K562 (cell line): ENCODE results near the gene BCR. TPM values are rescaled to one million over a fixed set of nuclear protein-coding genes. Genes with fewer than 3 reads are reported as not detected.

Experiments used
- ATAC-seq: fragments of 200-7000 bp; cut with Tn5 transposase; 3 replicates; pipeline ENCODE4 v1.9.1; 2020; ENCODE audit warnings: moderate library complexity
- BruUV-seq: library from RNA; stranded (reverse); fragments of 400-500 nt; replicated peaks from 2 replicates; lab custom pipeline; 2021; lab: Mats Ljungman, UMichigan
- CTCF ChIA-PET: fragments of 300-600 bp; formaldehyde crosslinking; extraction: SDS; loops from one replicate; lab custom pipeline; 2021; ENCODE audit warnings: low intra/inter-chr PET ratio; lab: Yijun Ruan, JAX
- POLR2A ChIA-PET: fragments of 300-600, 350-650 bp; sonication (Branson Sonifier 250); formaldehyde crosslinking; extraction: SDS; loops from one replicate; lab custom pipeline; 2021; ENCODE audit warnings: antibody characterized with exemption, inconsistent platforms; lab: Yijun Ruan, JAX
- DNase-seq, 4 experiments: peaks; one replicate each; pipeline versions ENCODE4 v3.0.0 to v3.0.0-alpha.2; 2011 to 2018; ENCODE audit warnings: low spot score in 3 of 4, mixed read lengths in 3 of 4; ENCODE audit errors: extremely low read depth in 1 of 4
- FAIRE-seq: peaks from 2 replicates; lab custom pipeline; 2011; peaks lifted over from hg19 to GRCh38; lab: Jason Lieb, UNC
- H2AFZ ChIP-seq: 2 replicates; pipeline ENCODE4 v1.6.0; 2011; ENCODE audit warnings: low read depth, low read length, control low read depth, inconsistent platforms
- H3K27ac ChIP-seq: fragments of 200-600 bp; 3 replicates; pipeline ENCODE4 v1.8.0; 2011; ENCODE audit warnings: low read depth, mild to moderate bottlenecking, control low read depth, inconsistent platforms, low read length, moderate library complexity, mixed read lengths; ENCODE audit errors: extremely low read depth
- H3K27me3 ChIP-seq, 2 experiments: fragments of 300-600 bp in 1 of 2; 2 replicates in 1 of 2; 3 replicates in 1 of 2; pipeline versions ENCODE4 v1.6.0 to v1.8.0; 2011; ENCODE audit warnings: inconsistent platforms in 2 of 2, low read length in 2 of 2, mild to moderate bottlenecking in 1 of 2, mixed read lengths in 1 of 2, moderate library complexity in 1 of 2; ENCODE audit not compliant: control insufficient read depth in 2 of 2, insufficient read depth in 2 of 2
- H3K36me3 ChIP-seq: fragments of 300-600 bp; 3 replicates; pipeline ENCODE4 v1.8.0; 2011; ENCODE audit warnings: mild to moderate bottlenecking, low read length, inconsistent platforms; ENCODE audit not compliant: control insufficient read depth, insufficient read depth
- H3K4me1 ChIP-seq, 2 experiments: fragments of 200-600 bp in 1 of 2; replicated peaks in 1 of 2; 2 replicates in 1 of 2; 3 replicates in 1 of 2; pipeline versions ENCODE4 v1.5.1 to v1.8.0; 2011; ENCODE audit warnings: inconsistent platforms in 2 of 2, low read length in 2 of 2, mild to moderate bottlenecking in 1 of 2, mixed read lengths in 1 of 2, moderate library complexity in 1 of 2; ENCODE audit not compliant: control insufficient read depth in 2 of 2, insufficient read depth in 2 of 2
- H3K4me2 ChIP-seq: 2 replicates; pipeline ENCODE4 v1.6.1; 2011; ENCODE audit warnings: low read length, control low read depth, inconsistent platforms, mixed read lengths; ENCODE audit not compliant: insufficient read depth
- H3K4me3 ChIP-seq: fragments of 200-600 bp; sonication (generic), shearing (Covaris generic); 2 replicates; pipeline ENCODE4 v1.5.1; 2016; ENCODE audit warnings: control low read depth, inconsistent platforms
- H3K79me2 ChIP-seq: fragments of 200-600 bp; 3 replicates; pipeline ENCODE4 v1.8.0; 2011; ENCODE audit warnings: low read length, inconsistent platforms; ENCODE audit not compliant: control insufficient read depth, insufficient read depth
- H3K9ac ChIP-seq, 2 experiments: 2 replicates each; pipeline versions ENCODE4 v1.6.0 to v1.6.1; 2011; ENCODE audit warnings: low read depth in 2 of 2, low read length in 2 of 2, control low read depth in 1 of 2, inconsistent platforms in 1 of 2, mild to moderate bottlenecking in 1 of 2, mixed read lengths in 1 of 2; ENCODE audit not compliant: insufficient read depth in 1 of 2
- H3K9me1 ChIP-seq: one replicate; pipeline ENCODE4 v1.6.0; 2011; ENCODE audit warnings: inconsistent platforms, mild to moderate bottlenecking, low read length, moderate library complexity; ENCODE audit not compliant: control insufficient read depth, insufficient read depth
- H3K9me3 ChIP-seq: replicated peaks from 2 replicates; pipeline ENCODE4 v1.5.1; 2011; ENCODE audit warnings: low read depth, low read length, inconsistent platforms; ENCODE audit not compliant: control insufficient read depth, insufficient read depth
- H4K20me1 ChIP-seq: replicated peaks from 2 replicates; pipeline ENCODE4 v1.6.1; 2011; ENCODE audit warnings: low read length, inconsistent platforms, mixed read lengths; ENCODE audit not compliant: control insufficient read depth, insufficient read depth
- WGBS: fragments of 100-300 bp; shearing (Covaris generic); methylation state at CpG from one replicate; pipeline ENCODE4 v1.1.6; 2016; ENCODE audit warnings: low coverage, mixed read lengths; ENCODE audit not compliant: insufficient coverage; ENCODE audit errors: missing lambda C conversion rate; 5-methylcytosine and 5-hydroxymethylcytosine counted together
- in situ Hi-C: fragments of 300-500 bp; cut with MboI; formaldehyde crosslinking; loops from 4 replicates; pipeline ENCODE4 v1.15.0; 2018; ENCODE audit warnings: inconsistent platforms, mixed read lengths
- intact Hi-C: fragments of 100-400 bp; cut with micrococcal nuclease; formaldehyde crosslinking; loops from 2 replicates; pipeline ENCODE4 v1.14.2; 2022
- polyA plus RNA-seq, 8 experiments: library from polyadenylated mRNA; depleted of rRNA in 4 of 8; stranded (reverse) in 5 of 8; unstranded in 3 of 8; fragments of >200 nt; fragmentation: Nextera tagmentation in 2 of 8; fragmentation: Illumina TruSeq in 1 of 8; extraction: Ambion mirVana in 2 of 8; extraction: Trizol in 1 of 8; gene quantifications; 2 replicates each; pipeline versions ENCODE4 v1.2.1 to v1.2.3, GENCODE V29; 2011 to 2014; ENCODE audit warnings: inconsistent platforms in 1 of 8, missing spikeins in 1 of 8
- total RNA-seq, 7 experiments: library from RNA; depleted of rRNA in 6 of 7; stranded (reverse); fragments of >200 nt in 6 of 7; fragmentation: Illumina TruSeq in 2 of 7; extraction: Trizol in 2 of 7; gene quantifications; 2 replicates each; pipeline versions ENCODE4 v1.2.1 to v1.2.3, GENCODE V29; 2011 to 2021; ENCODE audit warnings: low replicate concordance in 1 of 7
- TF ChIP-seq, protein P1 (sequence below): sonication (generic); formaldehyde crosslinking; IDR thresholded peaks from 2 replicates; pipeline ENCODE4 v1.8.1; 2023; ENCODE audit warnings: mild to moderate bottlenecking, missing genetic modification reagents
- TF ChIP-seq, protein P2 (sequence below): sonication (generic); formaldehyde crosslinking; IDR thresholded peaks from 2 replicates; pipeline ENCODE4 v1.8.1; 2023; ENCODE audit warnings: mild to moderate bottlenecking, missing genetic modification reagents, moderate library complexity
- TF ChIP-seq, protein P3 (sequence below): sonication (generic); formaldehyde crosslinking; IDR thresholded peaks from 2 replicates; pipeline ENCODE4 v1.8.0; 2022; ENCODE audit warnings: missing genetic modification reagents, mild to moderate bottlenecking, borderline replicate concordance
- TF ChIP-seq, protein P4 (sequence below): fragments of 250-450 bp; sonication (Bioruptor Pico); IDR thresholded peaks from 2 replicates; pipeline ENCODE4 v1.4.0; 2020; ENCODE audit warnings: mild to moderate bottlenecking, moderate library complexity
- TF ChIP-seq, protein P5 (sequence below): fragments of 250-450 bp; sonication (Bioruptor Pico); IDR thresholded peaks from 2 replicates; pipeline ENCODE4 v1.8.0; 2021; ENCODE audit warnings: mild to moderate bottlenecking, moderate library complexity

BCR gene
- total and polyA plus RNA-seq, 9 of the 15 experiments (the other 6 are each of a cell fraction or from before 2014, with no cell fraction given), result 0.41 to 150 (median 45.6) TPM

DNA sequence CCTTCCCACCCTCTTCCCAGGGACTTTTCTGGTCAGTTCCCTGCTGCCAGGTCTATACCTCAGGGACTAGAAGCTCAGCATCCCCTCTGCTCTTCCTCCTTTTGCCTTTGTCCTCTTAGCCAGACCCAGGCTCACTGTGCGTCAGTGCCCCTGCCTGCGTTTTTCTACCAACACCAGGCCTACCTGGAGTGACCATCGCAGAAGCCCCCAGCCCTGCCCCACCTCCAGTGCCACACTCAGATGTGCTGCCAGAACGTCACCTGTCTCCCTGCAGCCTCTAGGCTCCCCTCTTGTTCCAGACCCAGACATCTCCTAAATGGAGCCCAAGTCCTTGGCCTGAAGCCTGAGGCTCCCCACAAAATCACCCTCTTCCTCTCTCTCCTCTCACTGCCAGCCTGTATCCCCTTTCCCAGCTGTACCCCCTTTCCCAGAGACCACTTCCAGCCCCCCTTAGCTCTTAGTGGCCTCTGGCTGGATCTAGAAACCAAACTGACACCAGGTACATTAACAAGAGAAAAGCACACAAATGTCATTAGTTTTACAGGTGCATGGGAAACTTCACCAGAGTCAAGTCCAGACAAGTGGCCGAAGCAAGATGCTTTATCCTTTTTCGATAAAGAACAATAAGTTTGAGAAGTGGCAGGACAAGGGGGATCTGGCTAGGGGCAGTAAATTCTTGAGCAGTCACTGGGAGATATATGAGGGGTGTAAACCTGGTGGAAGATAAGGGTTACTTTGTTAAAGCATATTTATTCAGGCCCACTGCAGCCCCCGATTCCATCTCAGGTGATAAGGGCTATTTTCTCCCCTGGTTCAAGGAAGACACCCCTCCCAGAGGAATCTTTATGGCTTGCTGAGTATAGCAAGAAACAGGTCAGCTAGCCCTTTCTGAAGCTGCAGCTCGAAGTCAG is 61.5 kb downstream of the BCR start:
- Histone ChIP-seq H3K27ac (no peak overlapping the region), H3K36me3 (peaks cover 20% of the 10 kb centered on the region; the same call in 2 of the 3 replicates), H3K4me3 (no peak overlapping the region), H3K9me3 (peaks cover 8% of the 10 kb centered on the region), H3K9ac (peak overlapping the region; percentile 1 to 69; a peak in 3 of 4 replicates), H3K4me1 (peaks cover 22 to 41% of the 10 kb centered on the region in 2 experiments), H4K20me1 (peaks cover 60% of the 10 kb centered on the region), H3K9me1 (peaks cover 55% of the 10 kb centered on the region), H2AFZ (no peak overlapping the region), H3K27me3 (no peaks in the 10 kb centered on the region), H3K79me2 (peaks cover 88% of the 10 kb centered on the region), H3K4me2 (peak overlapping the region; percentile 4; the same call in 1 of the 2 replicates)
- DNase-seq, result peak in 2 of 4 experiments; percentile 61 to 69
- intact Hi-C loops, result loop anchor here (2.0 kb wide), 1 partner anchor 15 kb away; no protein-coding TSS in a partner anchor
- no TSS peak for BruUV-seq
- no peak for FAIRE-seq
- in situ Hi-C loops, result no loop called here
- peak; percentile 3 for ATAC-seq
- 60% methylated on average over 8 of the region's 8 CpGs for WGBS
- TF ChIP-seq, protein P1, sequence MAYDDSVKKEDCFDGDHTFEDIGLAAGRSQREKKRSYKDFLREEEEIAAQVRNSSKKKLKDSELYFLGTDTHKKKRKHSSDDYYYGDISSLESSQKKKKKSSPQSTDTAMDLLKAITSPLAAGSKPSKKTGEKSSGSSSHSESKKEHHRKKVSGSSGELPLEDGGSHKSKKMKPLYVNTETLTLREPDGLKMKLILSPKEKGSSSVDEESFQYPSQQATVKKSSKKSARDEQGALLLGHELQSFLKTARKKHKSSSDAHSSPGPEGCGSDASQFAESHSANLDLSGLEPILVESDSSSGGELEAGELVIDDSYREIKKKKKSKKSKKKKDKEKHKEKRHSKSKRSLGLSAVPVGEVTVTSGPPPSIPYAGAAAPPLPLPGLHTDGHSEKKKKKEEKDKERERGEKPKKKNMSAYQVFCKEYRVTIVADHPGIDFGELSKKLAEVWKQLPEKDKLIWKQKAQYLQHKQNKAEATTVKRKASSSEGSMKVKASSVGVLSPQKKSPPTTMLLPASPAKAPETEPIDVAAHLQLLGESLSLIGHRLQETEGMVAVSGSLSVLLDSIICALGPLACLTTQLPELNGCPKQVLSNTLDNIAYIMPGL, result peak; percentile 73; the same call in 1 of the 2 replicates
- TF ChIP-seq, protein P2, sequence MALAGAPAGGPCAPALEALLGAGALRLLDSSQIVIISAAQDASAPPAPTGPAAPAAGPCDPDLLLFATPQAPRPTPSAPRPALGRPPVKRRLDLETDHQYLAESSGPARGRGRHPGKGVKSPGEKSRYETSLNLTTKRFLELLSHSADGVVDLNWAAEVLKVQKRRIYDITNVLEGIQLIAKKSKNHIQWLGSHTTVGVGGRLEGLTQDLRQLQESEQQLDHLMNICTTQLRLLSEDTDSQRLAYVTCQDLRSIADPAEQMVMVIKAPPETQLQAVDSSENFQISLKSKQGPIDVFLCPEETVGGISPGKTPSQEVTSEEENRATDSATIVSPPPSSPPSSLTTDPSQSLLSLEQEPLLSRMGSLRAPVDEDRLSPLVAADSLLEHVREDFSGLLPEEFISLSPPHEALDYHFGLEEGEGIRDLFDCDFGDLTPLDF (CRISPR knock-in tag), result 0 out of 2 replicates have a peak, but pooled peaks have one; percentile 16
- TF ChIP-seq, protein P3, sequence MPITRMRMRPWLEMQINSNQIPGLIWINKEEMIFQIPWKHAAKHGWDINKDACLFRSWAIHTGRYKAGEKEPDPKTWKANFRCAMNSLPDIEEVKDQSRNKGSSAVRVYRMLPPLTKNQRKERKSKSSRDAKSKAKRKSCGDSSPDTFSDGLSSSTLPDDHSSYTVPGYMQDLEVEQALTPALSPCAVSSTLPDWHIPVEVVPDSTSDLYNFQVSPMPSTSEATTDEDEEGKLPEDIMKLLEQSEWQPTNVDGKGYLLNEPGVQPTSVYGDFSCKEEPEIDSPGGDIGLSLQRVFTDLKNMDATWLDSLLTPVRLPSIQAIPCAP (CRISPR knock-in tag), result no peak
- TF ChIP-seq, protein P4, sequence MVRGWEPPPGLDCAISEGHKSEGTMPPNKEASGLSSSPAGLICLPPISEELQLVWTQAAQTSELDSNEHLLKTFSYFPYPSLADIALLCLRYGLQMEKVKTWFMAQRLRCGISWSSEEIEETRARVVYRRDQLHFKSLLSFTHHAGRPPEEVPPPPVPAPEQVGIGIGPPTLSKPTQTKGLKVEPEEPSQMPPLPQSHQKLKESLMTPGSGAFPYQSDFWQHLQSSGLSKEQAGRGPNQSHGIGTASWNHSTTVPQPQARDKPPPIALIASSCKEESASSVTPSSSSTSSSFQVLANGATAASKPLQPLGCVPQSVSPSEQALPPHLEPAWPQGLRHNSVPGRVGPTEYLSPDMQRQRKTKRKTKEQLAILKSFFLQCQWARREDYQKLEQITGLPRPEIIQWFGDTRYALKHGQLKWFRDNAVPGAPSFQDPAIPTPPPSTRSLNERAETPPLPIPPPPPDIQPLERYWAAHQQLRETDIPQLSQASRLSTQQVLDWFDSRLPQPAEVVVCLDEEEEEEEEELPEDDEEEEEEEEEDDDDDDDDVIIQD (CRISPR knock-in tag), result no peak
- TF ChIP-seq, protein P5, sequence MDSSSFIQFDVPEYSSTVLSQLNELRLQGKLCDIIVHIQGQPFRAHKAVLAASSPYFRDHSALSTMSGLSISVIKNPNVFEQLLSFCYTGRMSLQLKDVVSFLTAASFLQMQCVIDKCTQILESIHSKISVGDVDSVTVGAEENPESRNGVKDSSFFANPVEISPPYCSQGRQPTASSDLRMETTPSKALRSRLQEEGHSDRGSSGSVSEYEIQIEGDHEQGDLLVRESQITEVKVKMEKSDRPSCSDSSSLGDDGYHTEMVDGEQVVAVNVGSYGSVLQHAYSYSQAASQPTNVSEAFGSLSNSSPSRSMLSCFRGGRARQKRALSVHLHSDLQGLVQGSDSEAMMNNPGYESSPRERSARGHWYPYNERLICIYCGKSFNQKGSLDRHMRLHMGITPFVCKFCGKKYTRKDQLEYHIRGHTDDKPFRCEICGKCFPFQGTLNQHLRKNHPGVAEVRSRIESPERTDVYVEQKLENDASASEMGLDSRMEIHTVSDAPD (CRISPR knock-in tag), result no peak
- CTCF ChIA-PET, result interaction anchor here (0.6 to 2.0 kb wide), 3 partner anchors 63 to 71 kb away, joined by 3 to 9 read pairs (median 3); no protein-coding TSS in a partner anchor
- POLR2A ChIA-PET, result interaction anchor here (0.6 to 13.0 kb wide), 18 partner anchors 10 to 857 kb away, joined by 3 to 351 read pairs (median 6); partner anchors contain the start of gene BCR
